KOPT-K1 (cell line): ENCODE data around the gene PSMC4.

ENCODE experiments used
- H3K27ac ChIP-seq: fragments of 200-600 bp; sonication (generic); 2 replicates; pipeline ENCODE4 v1.5.1; 2016; ENCODE audit warnings: antibody characterized with exemption, mild to moderate bottlenecking, low read depth, low read length; ENCODE audit not compliant: poor library complexity, severe bottlenecking
- H3K36me3 ChIP-seq: fragments of 200-600 bp; sonication (generic); 2 replicates; pipeline ENCODE4 v1.5.1; 2017; ENCODE audit warnings: antibody characterized with exemption, mild to moderate bottlenecking, low read length, moderate library complexity; ENCODE audit not compliant: insufficient read depth
- H3K9me3 ChIP-seq: fragments of 200-600 bp; sonication (generic); 2 replicates; pipeline ENCODE4 v1.5.1; 2017; ENCODE audit warnings: antibody characterized with exemption, low read length, mild to moderate bottlenecking; ENCODE audit not compliant: insufficient read depth, poor library complexity, severe bottlenecking

PSMC4 gene

GRCh38 chr19:39970675-39971379 is at the start of gene PSMC4:
PSMC4 (plus strand) TSS chr19:39971165; CDS start chr19:39971203, 38 bp downstream.
- Histone ChIP-seq H3K27ac (peak within 1 kb of the TSS; percentile 89), H3K36me3 (peaks cover 38% of the 10 kb centered on the region), H3K9me3 (no peaks in the 10 kb centered on the region)

- Histone ChIP-seq H3K9me3 (no peaks in the 10 kb centered on the region), H3K27ac (no peak overlapping the region), H3K36me3 (no peaks in the 10 kb centered on the region)
Measured at GRCh38 chr19:39923862-39924261, 47.1 kb upstream of the PSMC4 start.

GRCh38 chr19:39924389-39924788 is 46.6 kb upstream of the PSMC4 start:
- H3K9me3 ChIP-seq, result no peaks in the 10 kb centered on the region
- H3K36me3 ChIP-seq, result no peaks in the 10 kb centered on the region
- H3K27ac ChIP-seq, result no peak overlapping the region

GRCh38 chr19:39924952-39925351 is 46.0 kb upstream of the PSMC4 start:
- no peaks in the 10 kb centered on the region for H3K9me3 ChIP-seq
- no peak overlapping the region for H3K27ac ChIP-seq
- H3K36me3 ChIP-seq, result no peaks in the 10 kb centered on the region

- H3K36me3 ChIP-seq, result no peaks in the 10 kb centered on the region
- H3K9me3 ChIP-seq, result no peaks in the 10 kb centered on the region
- no peak overlapping the region for H3K27ac ChIP-seq
Measured at GRCh38 chr19:39926170-39926760, 44.7 kb upstream of the PSMC4 start.

GRCh38 chr19:39927076-39927475 is 43.9 kb upstream of the PSMC4 start:
- Histone ChIP-seq H3K36me3 (no peaks in the 10 kb centered on the region), H3K27ac (no peak overlapping the region), H3K9me3 (no peaks in the 10 kb centered on the region)

- Histone ChIP-seq H3K9me3 (no peaks in the 10 kb centered on the region), H3K27ac (no peak overlapping the region), H3K36me3 (no peaks in the 10 kb centered on the region)
Measured at GRCh38 chr19:39927524-39928356, 43.2 kb upstream of the PSMC4 start.

- Histone ChIP-seq H3K9me3 (no peaks in the 10 kb centered on the region), H3K27ac (no peak overlapping the region), H3K36me3 (no peaks in the 10 kb centered on the region)
Measured at GRCh38 chr19:39928357-39928725, 42.6 kb upstream of the PSMC4 start.

GRCh38 chr19:39929750-39930149 is 41.2 kb upstream of the PSMC4 start:
- no peak overlapping the region for H3K27ac ChIP-seq

GRCh38 chr19:39934584-39935363 is 36.2 kb upstream of the PSMC4 start, which contains the start of gene FCGBP:
FCGBP (minus strand) TSS chr19:39934634.
- H3K36me3 ChIP-seq, result no peaks in the 10 kb centered on the region
- H3K9me3 ChIP-seq, result peaks cover 3% of the 10 kb centered on the region
- H3K27ac ChIP-seq, result no peak within 1 kb of the TSS

More at GRCh38 chr19:39929750-39930149, 41.2 kb upstream of the PSMC4 start:
- Histone ChIP-seq H3K36me3 (no peaks in the 10 kb centered on the region), H3K9me3 (no peaks in the 10 kb centered on the region)

- Histone ChIP-seq H3K27ac (no peak overlapping the region), H3K9me3 (peaks cover 9% of the 10 kb centered on the region), H3K36me3 (no peaks in the 10 kb centered on the region)
Measured at GRCh38 chr19:39935364-39935661, 35.7 kb upstream of the PSMC4 start.

GRCh38 chr19:39936020-39936419 is 34.9 kb upstream of the PSMC4 start:
- Histone ChIP-seq H3K27ac (no peak overlapping the region), H3K9me3 (peaks cover 10% of the 10 kb centered on the region), H3K36me3 (no peaks in the 10 kb centered on the region)

- Histone ChIP-seq H3K9me3 (peaks cover 10% of the 10 kb centered on the region), H3K36me3 (no peaks in the 10 kb centered on the region), H3K27ac (no peak overlapping the region)
Measured at GRCh38 chr19:39936622-39937021, 34.3 kb upstream of the PSMC4 start.

GRCh38 chr19:39937094-39937720 is 33.8 kb upstream of the PSMC4 start:
- no peak overlapping the region for H3K27ac ChIP-seq

More at GRCh38 chr19:39937094-39937720, 33.8 kb upstream of the PSMC4 start:
- H3K9me3 ChIP-seq, result peaks cover 10% of the 10 kb centered on the region
- no peaks in the 10 kb centered on the region for H3K36me3 ChIP-seq
